Endodermal cell (in vitro differentiated cells): ENCODE data around the gene CHN2. TPM values are rescaled to one million over a fixed set of nuclear protein-coding genes. Genes with fewer than 3 reads are reported as not detected.

ENCODE experiments used
- DNase-seq: peaks from one replicate; pipeline ENCODE4 v3.0.0-alpha.2; 2017
- H3K27ac ChIP-seq: 2 replicates; pipeline ENCODE4 v1.5.1; 2013; ENCODE audit warnings: mild to moderate bottlenecking, low read depth, low read length, moderate library complexity
- H3K27me3 ChIP-seq: 2 replicates; pipeline ENCODE4 v1.6.1; 2013; ENCODE audit warnings: mild to moderate bottlenecking, low read length, moderate library complexity; ENCODE audit not compliant: insufficient read depth, control insufficient read depth, poor library complexity, severe bottlenecking
- H3K36me3 ChIP-seq: 2 replicates; pipeline ENCODE4 v1.7.0; 2013; ENCODE audit warnings: mild to moderate bottlenecking, low read length, moderate library complexity; ENCODE audit not compliant: control insufficient read depth, insufficient read depth
- H3K4me1 ChIP-seq: one replicate; pipeline ENCODE4 v1.7.0; 2013; ENCODE audit warnings: low read length; ENCODE audit not compliant: control insufficient read depth, insufficient read depth
- H3K4me3 ChIP-seq: 2 replicates; pipeline ENCODE4 v1.5.1; 2013; ENCODE audit warnings: mild to moderate bottlenecking, low read length, moderate library complexity
- H3K9ac ChIP-seq: 2 replicates; pipeline ENCODE4 v1.6.1; 2013; ENCODE audit warnings: mild to moderate bottlenecking, low read length, moderate library complexity; ENCODE audit not compliant: poor library complexity, severe bottlenecking; ENCODE audit errors: extremely low read depth
- H3K9me3 ChIP-seq: 2 replicates; pipeline ENCODE4 v1.6.1; 2013; ENCODE audit warnings: mild to moderate bottlenecking, low read length, moderate library complexity; ENCODE audit not compliant: control insufficient read depth
- H3K27ac Mint-ChIP-seq: 2 replicates; pipeline ENCODE4 v1.8.0; 2020; ENCODE audit warnings: mixed read lengths
- H3K27me3 Mint-ChIP-seq: 2 replicates; pipeline ENCODE4 v1.8.0; 2021; ENCODE audit warnings: mild to moderate bottlenecking, mixed read lengths; ENCODE audit not compliant: insufficient read depth
- H3K36me3 Mint-ChIP-seq: 2 replicates; pipeline ENCODE4 v1.8.0; 2020; ENCODE audit warnings: low read depth, mixed read lengths
- H3K4me1 Mint-ChIP-seq: 2 replicates; pipeline ENCODE4 v1.8.0; 2020; ENCODE audit warnings: mixed read lengths
- H3K4me3 Mint-ChIP-seq: 2 replicates; pipeline ENCODE4 v1.8.0; 2020; ENCODE audit warnings: mild to moderate bottlenecking, moderate library complexity, mixed read lengths
- H3K9me3 Mint-ChIP-seq: 2 replicates; pipeline ENCODE4 v1.8.0; 2020; ENCODE audit warnings: mild to moderate bottlenecking, mixed read lengths
- WGBS, 2 experiments: methylation state at CpG; one replicate each; pipeline versions ENCODE4 v1.1.5 to v1.1.7; 2013; ENCODE audit warnings: missing lambda C conversion rate in 2 of 2, mixed read lengths in 1 of 2; ENCODE audit not compliant: insufficient coverage in 1 of 2, insufficient read length in 1 of 2; 5-methylcytosine and 5-hydroxymethylcytosine counted together
- total RNA-seq, 2 donors: library from RNA; stranded (reverse); fragmentation: NEBNext Ultra II Directional in 1 of 2; extraction: Animal tissue kit (Norgen Biotek cat#: 25700) in 1 of 2; gene quantifications; 2 replicates in 1 of 2; 3 replicates in 1 of 2; pipeline ENCODE4 v1.2.1, GENCODE V29; 2021
- TF ChIP-seq, protein P1 (sequence below): fragments of 200-600 bp; sonication (generic); conservative IDR thresholded peaks from 2 replicates; pipeline ENCODE4 v1.5.0; 2021; ENCODE audit warnings: antibody characterized with exemption, mild to moderate bottlenecking

Gene CHN2
- total RNA-seq, 2 donors from 2014 or later = 14.0 to 14.1 TPM

DNA sequence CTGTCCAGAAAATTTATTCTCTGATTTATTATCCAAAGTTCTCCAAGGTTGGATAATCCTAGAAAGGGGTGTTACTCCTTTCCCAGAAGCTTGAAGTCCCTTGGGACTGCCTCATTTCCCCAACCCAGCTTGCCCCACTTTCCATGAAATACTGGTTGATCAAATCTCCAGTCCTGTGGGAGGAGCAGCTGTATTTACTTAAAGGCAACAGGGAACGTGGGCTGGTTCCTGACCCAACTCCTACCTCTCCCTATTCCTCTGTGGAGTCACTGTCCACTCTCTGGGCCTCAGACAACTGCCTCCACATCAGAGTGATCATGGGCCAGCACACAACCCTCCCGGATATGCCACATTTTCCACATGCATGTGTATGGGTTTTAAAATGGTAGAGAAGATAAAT, 202.8 kb downstream of the CHN2 start:
- Histone ChIP-seq H3K9ac (no peak overlapping the region), H3K9me3 (no peaks in the 10 kb centered on the region), H3K27me3 (no peaks in the 10 kb centered on the region), H3K4me1 (peaks cover 4% of the 10 kb centered on the region), H3K4me3 (no peak overlapping the region), H3K27ac (no peak overlapping the region), H3K36me3 (no peaks in the 10 kb centered on the region)
- TF ChIP-seq, protein P1, sequence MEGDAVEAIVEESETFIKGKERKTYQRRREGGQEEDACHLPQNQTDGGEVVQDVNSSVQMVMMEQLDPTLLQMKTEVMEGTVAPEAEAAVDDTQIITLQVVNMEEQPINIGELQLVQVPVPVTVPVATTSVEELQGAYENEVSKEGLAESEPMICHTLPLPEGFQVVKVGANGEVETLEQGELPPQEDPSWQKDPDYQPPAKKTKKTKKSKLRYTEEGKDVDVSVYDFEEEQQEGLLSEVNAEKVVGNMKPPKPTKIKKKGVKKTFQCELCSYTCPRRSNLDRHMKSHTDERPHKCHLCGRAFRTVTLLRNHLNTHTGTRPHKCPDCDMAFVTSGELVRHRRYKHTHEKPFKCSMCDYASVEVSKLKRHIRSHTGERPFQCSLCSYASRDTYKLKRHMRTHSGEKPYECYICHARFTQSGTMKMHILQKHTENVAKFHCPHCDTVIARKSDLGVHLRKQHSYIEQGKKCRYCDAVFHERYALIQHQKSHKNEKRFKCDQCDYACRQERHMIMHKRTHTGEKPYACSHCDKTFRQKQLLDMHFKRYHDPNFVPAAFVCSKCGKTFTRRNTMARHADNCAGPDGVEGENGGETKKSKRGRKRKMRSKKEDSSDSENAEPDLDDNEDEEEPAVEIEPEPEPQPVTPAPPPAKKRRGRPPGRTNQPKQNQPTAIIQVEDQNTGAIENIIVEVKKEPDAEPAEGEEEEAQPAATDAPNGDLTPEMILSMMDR = no peak
- WGBS, 2 experiments = 67 to 78% methylated on average over 1 of the region's 2 CpGs
- no peaks in the 10 kb centered on the region for H3K9me3 Mint-ChIP-seq
- no peak overlapping the region for H3K27ac Mint-ChIP-seq
- DNase-seq = no peak
- no peaks in the 10 kb centered on the region for H3K27me3 Mint-ChIP-seq
- peaks cover 21% of the 10 kb centered on the region for H3K36me3 Mint-ChIP-seq
- H3K4me3 Mint-ChIP-seq = no peak overlapping the region
- no peaks in the 10 kb centered on the region for H3K4me1 Mint-ChIP-seq

DNA sequence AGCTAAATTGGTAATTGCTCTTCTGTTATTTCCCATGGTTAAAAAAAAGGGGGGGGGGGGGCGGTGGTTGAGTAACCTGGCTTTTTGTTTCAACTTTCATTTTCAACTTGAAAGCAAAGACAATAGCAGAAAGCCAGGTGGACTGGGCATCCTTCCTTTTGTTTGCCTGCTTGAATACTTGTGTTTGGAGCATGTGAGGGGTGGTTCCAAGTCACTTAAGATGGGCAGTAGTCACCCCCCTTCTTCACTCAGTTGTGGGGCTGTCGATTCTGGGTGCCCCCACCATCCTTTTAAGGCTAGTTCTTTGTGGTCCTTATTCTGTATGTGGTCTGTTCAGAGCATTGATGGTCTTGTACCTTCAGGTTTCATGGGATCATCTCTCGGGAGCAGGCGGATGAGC, 203.4 kb downstream of the CHN2 start:
- H3K27ac Mint-ChIP-seq = no peak overlapping the region
- no peaks in the 10 kb centered on the region for H3K9me3 Mint-ChIP-seq
- Histone ChIP-seq H3K36me3 (no peaks in the 10 kb centered on the region), H3K27ac (no peak overlapping the region), H3K9me3 (no peaks in the 10 kb centered on the region), H3K27me3 (no peaks in the 10 kb centered on the region), H3K4me1 (peaks cover 4% of the 10 kb centered on the region), H3K9ac (no peak overlapping the region), H3K4me3 (no peak overlapping the region)
- H3K4me3 Mint-ChIP-seq = no peak overlapping the region
- peaks cover 21% of the 10 kb centered on the region for H3K36me3 Mint-ChIP-seq
- TF ChIP-seq, protein P1 = no peak
- no peaks in the 10 kb centered on the region for H3K27me3 Mint-ChIP-seq
- 89 to 100% methylated on average over 1 to 4 of the region's 4 CpGs for WGBS, 2 experiments
- no peak for DNase-seq
- no peaks in the 10 kb centered on the region for H3K4me1 Mint-ChIP-seq

DNA sequence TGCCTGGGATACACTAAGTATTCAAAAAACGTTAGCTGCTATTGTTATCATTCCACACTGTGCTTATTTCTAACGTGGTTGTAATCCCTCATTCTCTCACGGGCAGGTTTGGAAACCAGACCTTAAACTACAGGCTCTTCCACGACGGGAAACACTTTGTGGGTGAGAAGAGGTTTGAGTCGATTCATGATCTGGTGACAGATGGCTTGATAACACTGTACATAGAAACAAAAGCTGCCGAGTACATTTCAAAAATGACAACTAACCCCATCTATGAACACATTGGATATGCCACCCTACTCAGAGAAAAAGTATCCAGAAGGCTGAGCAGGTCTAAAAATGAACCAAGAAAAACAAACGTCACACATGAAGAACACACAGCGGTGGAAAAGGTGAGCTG, 205.9 kb downstream of the CHN2 start:
- no peaks in the 10 kb centered on the region for H3K27me3 ChIP-seq
- H3K9ac ChIP-seq = no peak overlapping the region
- no peaks in the 10 kb centered on the region for H3K9me3 ChIP-seq
- peaks cover 21% of the 10 kb centered on the region for H3K36me3 Mint-ChIP-seq
- TF ChIP-seq, protein P1 = no peak
- H3K9me3 Mint-ChIP-seq = no peaks in the 10 kb centered on the region
- no peak for DNase-seq
- H3K36me3 ChIP-seq = no peaks in the 10 kb centered on the region
- no peak overlapping the region for H3K4me3 ChIP-seq
- WGBS, 2 experiments = 90% methylated on average over 8 to 9 of the region's 9 CpGs
- no peak overlapping the region for H3K4me3 Mint-ChIP-seq
- H3K27ac Mint-ChIP-seq = no peak overlapping the region
- no peaks in the 10 kb centered on the region for H3K27me3 Mint-ChIP-seq
- peaks cover 4% of the 10 kb centered on the region for H3K4me1 ChIP-seq
- H3K27ac ChIP-seq = no peak overlapping the region
- no peaks in the 10 kb centered on the region for H3K4me1 Mint-ChIP-seq
